ENCODE measurements around the gene FCN2.
"Not testable (repeated sequence)": the region's sequence is repeated elsewhere in the genome, so short reads cannot be mapped to it uniquely, and the experiment has no call there.

The FCN2 gene

GRCh38 chr9:134857451-134857850, 23.2 kb upstream of the FCN2 start:
- TF ChIP-seq ZNF280D (tag by site-specific recombination; IDR thresholded peaks at IDR 0.05) = peak; percentile 66; the same call in 1 of the 2 replicates
- peak; percentile 98 for TF ChIP-seq ZNF146 (tag by site-specific recombination; IDR thresholded peaks at IDR 0.05)
- POLR2A ChIA-PET; CTCF ChIA-PET; H3K4me1 ChIP-seq (ENCODE audit: control insufficient read depth, insufficient read depth, low read length); H3K27ac ChIP-seq (ENCODE audit: extremely low read depth, low read depth, low read length); H3K36me3 ChIP-seq (ENCODE audit: control insufficient read depth in 2 of 2, insufficient read depth in 1 of 2, low read length in 2 of 2); H3K4me3 ChIP-seq (ENCODE audit: low read depth, low read length); H3K9me3 ChIP-seq (ENCODE audit: control insufficient read depth, insufficient read depth, low read depth, low read length): not testable (repeated sequence)

GRCh38 chr9:134858051-134858841, 22.4 kb upstream of the FCN2 start:
- H3K4me3 ChIP-seq (ENCODE audit: low read depth, low read length) = no peak overlapping the region
- no peak overlapping the region for H3K27ac ChIP-seq (ENCODE audit: extremely low read depth, low read depth, low read length)
- no peaks in the 10 kb centered on the region for H3K9me3 ChIP-seq (ENCODE audit: control insufficient read depth, insufficient read depth, low read depth, low read length)
- no peaks in the 10 kb centered on the region for H3K36me3 ChIP-seq (ENCODE audit: control insufficient read depth in 2 of 2, insufficient read depth in 1 of 2, low read length in 2 of 2)
- TF ChIP-seq ZNF513 (tag by site-specific recombination; IDR thresholded peaks at IDR 0.05) (no peak), GLI2 (tag by site-specific recombination; IDR thresholded peaks at IDR 0.05; ENCODE audit: borderline replicate concordance, low read depth) (no peak), ZNF664 (tag by site-specific recombination; IDR thresholded peaks at IDR 0.05) (no peak)
- no peaks in the 10 kb centered on the region for H3K4me1 ChIP-seq (ENCODE audit: control insufficient read depth, insufficient read depth, low read length)
- ChIA-PET CTCF (interaction anchor here (0.5 to 1.6 kb wide), 3 partner anchors 82 to 199 kb away, joined by 3 read pairs; no protein-coding TSS in a partner anchor), POLR2A (no interaction called here)

GRCh38 chr9:134860510-134860909, 20.1 kb upstream of the FCN2 start:
- Histone ChIP-seq H3K36me3 (ENCODE audit: control insufficient read depth in 2 of 2, insufficient read depth in 1 of 2, low read length in 2 of 2) (no peaks in the 10 kb centered on the region), H3K9me3 (ENCODE audit: control insufficient read depth, insufficient read depth, low read depth, low read length) (no peaks in the 10 kb centered on the region), H3K4me3 (ENCODE audit: low read depth, low read length) (no peak overlapping the region), H3K27ac (ENCODE audit: extremely low read depth, low read depth, low read length) (no peak overlapping the region), H3K4me1 (ENCODE audit: control insufficient read depth, insufficient read depth, low read length) (no peaks in the 10 kb centered on the region)
- ChIA-PET CTCF (no interaction called here), POLR2A (no interaction called here)
- TF ChIP-seq ZNF366 (tag by site-specific recombination; conservative IDR thresholded peaks at IDR 0.05) = no peak
- TF ChIP-seq ZNF596 (tag by site-specific recombination; IDR thresholded peaks at IDR 0.05) = no peak
- TF ChIP-seq ZNF791 (tag by site-specific recombination; IDR thresholded peaks at IDR 0.05) = no peak
- no peak for TF ChIP-seq ZFHX2 (tag by site-specific recombination; conservative IDR thresholded peaks at IDR 0.05)
- no peak for TF ChIP-seq ZNF585B (tag by site-specific recombination; IDR thresholded peaks at IDR 0.05)
- TF ChIP-seq HIC1 (tag by site-specific recombination; IDR thresholded peaks at IDR 0.05) = no peak
- no peak for TF ChIP-seq WT1 (tag by site-specific recombination; IDR thresholded peaks at IDR 0.05)
- TF ChIP-seq GLIS2 (tag by site-specific recombination; IDR thresholded peaks at IDR 0.05) = no peak
- TF ChIP-seq ZNF416 (tag by site-specific recombination; IDR thresholded peaks at IDR 0.05) = no peak
- TF ChIP-seq ZNF114 (tag by site-specific recombination; IDR thresholded peaks at IDR 0.05) = no peak
- TF ChIP-seq ZFP69B (tag by site-specific recombination; IDR thresholded peaks at IDR 0.05) = no peak

Measured in HEK293 (cell line).